Mammary epithelial cell (primary cell): ENCODE data around the gene CLTCL1.

ENCODE experiments used
- CTCF ChIP-seq, 2 donors: IDR thresholded peaks in 1 of 2; conservative IDR thresholded peaks in 1 of 2; 2 replicates each; pipeline ENCODE4 v1.5.1; 2011 to 2012; ENCODE audit warnings: inconsistent platforms in 2 of 2, low read length in 2 of 2, mild to moderate bottlenecking in 2 of 2, control low read depth in 1 of 2, low read depth in 1 of 2; ENCODE audit not compliant: insufficient read depth in 1 of 2; ENCODE audit errors: extremely low read depth in 1 of 2
- EZH2 ChIP-seq: IDR thresholded peaks from 2 replicates; pipeline ENCODE4 v1.6.1; 2012; ENCODE audit warnings: low read length, inconsistent platforms, borderline replicate concordance

GRCh38 chr22:19149047-19149883, 142.3 kb downstream of the CLTCL1 start:
- TF ChIP-seq CTCF (conservative IDR thresholded peaks at IDR 0.05 in 1 of 2, IDR thresholded peaks at IDR 0.05 in 1 of 2; ENCODE audit: extremely low read depth in 1 of 2, insufficient read depth in 1 of 2, low read depth in 1 of 2, low read length in 2 of 2) (no peak), EZH2 (no peak)
